ENCODE data around the gene TMEM256. TPM values are rescaled to one million over a fixed set of nuclear protein-coding genes. Genes with fewer than 3 reads are reported as not detected.

TMEM256 gene
- total RNA-seq, 1 donor from 2014 or later = 67.7 TPM

DNA sequence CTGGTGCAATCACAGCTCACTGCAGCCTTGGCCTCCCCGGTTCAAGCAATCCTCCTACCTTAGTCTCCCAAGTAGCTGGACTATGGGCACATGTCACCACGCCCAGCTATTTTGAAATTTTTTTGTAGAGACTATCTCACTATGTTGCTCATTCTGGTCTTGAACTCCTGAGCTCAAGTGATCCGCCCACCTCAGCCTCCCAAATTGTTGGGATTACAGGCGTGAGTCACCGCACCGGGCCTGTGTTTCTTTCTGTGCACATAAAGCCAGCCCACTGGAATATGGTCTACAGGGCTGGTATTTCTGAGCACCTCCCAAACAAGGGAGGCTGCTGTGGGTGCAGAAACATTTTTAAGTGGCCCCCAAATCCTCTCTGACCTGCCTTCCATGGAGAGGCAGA lies 40.6 kb downstream of the TMEM256 start:
- H3K27me3 Mint-ChIP-seq (ENCODE audit: low read depth) = peaks cover 4% of the 10 kb centered on the region
- DNase-seq (ENCODE audit: low spot score) = no peak
- H3K27ac Mint-ChIP-seq = no peak overlapping the region
- H3K4me3 Mint-ChIP-seq (ENCODE audit: low read depth) = no peak overlapping the region
- H3K4me1 Mint-ChIP-seq (ENCODE audit: low read depth) = peaks cover 1% of the 10 kb centered on the region
- H3K36me3 Mint-ChIP-seq (ENCODE audit: low read depth) = no peaks in the 10 kb centered on the region
- no peaks in the 10 kb centered on the region for H3K9me3 Mint-ChIP-seq
- intact Hi-C loops (cut with micrococcal nuclease) = no loop called here

- H3K27ac Mint-ChIP-seq = no peak overlapping the region
- no peaks in the 10 kb centered on the region for H3K9me3 Mint-ChIP-seq
- intact Hi-C loops (cut with micrococcal nuclease) = no loop called here
- H3K4me1 Mint-ChIP-seq (ENCODE audit: low read depth) = peaks cover 1% of the 10 kb centered on the region
- no peaks in the 10 kb centered on the region for H3K36me3 Mint-ChIP-seq (ENCODE audit: low read depth)
- DNase-seq (ENCODE audit: low spot score) = no peak
- peaks cover 2% of the 10 kb centered on the region for H3K27me3 Mint-ChIP-seq (ENCODE audit: low read depth)
- no peak overlapping the region for H3K4me3 Mint-ChIP-seq (ENCODE audit: low read depth)
These were observed 42.0 kb downstream of the TMEM256 start for GRCh38 chr17:7361906-7362305.

GRCh38 chr17:7357381-7357780 lies 46.5 kb downstream of the TMEM256 start:
- H3K4me1 Mint-ChIP-seq (ENCODE audit: low read depth) = peaks cover 19% of the 10 kb centered on the region
- no peaks in the 10 kb centered on the region for H3K27me3 Mint-ChIP-seq (ENCODE audit: low read depth)
- intact Hi-C loops (cut with micrococcal nuclease) = no loop called here

GRCh38 chr17:7356756-7357155 lies 47.1 kb downstream of the TMEM256 start:
- Mint-ChIP-seq H3K36me3 (ENCODE audit: low read depth) (peaks cover 10% of the 10 kb centered on the region), H3K27me3 (ENCODE audit: low read depth) (no peaks in the 10 kb centered on the region), H3K4me3 (ENCODE audit: low read depth) (no peak overlapping the region), H3K27ac (no peak overlapping the region), H3K4me1 (ENCODE audit: low read depth) (peaks cover 20% of the 10 kb centered on the region), H3K9me3 (no peaks in the 10 kb centered on the region)
- intact Hi-C loops (cut with micrococcal nuclease) = loop anchor here (1.0 kb wide), 2 partner anchors 81 to 205 kb away; partner anchors contain the start of gene SENP3
- DNase-seq (ENCODE audit: low spot score) = no peak

More at GRCh38 chr17:7357381-7357780, 46.5 kb downstream of the TMEM256 start:
- no peak overlapping the region for H3K27ac Mint-ChIP-seq
- no peak overlapping the region for H3K4me3 Mint-ChIP-seq (ENCODE audit: low read depth)
- no peaks in the 10 kb centered on the region for H3K9me3 Mint-ChIP-seq
- peaks cover 8% of the 10 kb centered on the region for H3K36me3 Mint-ChIP-seq (ENCODE audit: low read depth)
- no peak for DNase-seq (ENCODE audit: low spot score)

DNA sequence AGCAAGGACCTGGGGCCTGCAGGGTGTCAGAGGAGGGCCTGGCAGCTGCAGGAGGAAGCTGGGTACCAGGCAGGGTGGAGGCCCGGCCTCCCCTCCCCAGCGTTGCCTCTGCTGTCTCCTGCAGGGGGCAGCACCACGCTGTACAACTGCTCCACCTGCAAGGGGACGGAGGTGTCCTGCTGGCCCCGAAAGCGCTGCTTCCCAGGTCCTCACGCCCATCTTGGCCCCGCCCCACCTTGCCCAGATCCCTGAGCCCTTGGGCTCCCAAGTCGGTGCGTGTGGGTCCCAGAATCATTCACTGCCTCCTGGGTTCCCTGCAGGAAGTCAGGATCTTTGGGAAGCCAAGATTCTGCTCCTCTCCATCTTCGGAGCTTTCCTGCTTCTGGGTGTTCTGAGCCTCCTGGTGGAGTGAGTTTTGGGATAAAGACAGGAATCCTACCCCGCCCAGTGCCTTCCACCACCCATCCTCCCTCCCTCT lies 47.8 kb downstream of the TMEM256 start:
- H3K4me1 Mint-ChIP-seq (ENCODE audit: low read depth) = peaks cover 21% of the 10 kb centered on the region
- H3K9me3 Mint-ChIP-seq = no peaks in the 10 kb centered on the region
- DNase-seq (ENCODE audit: low spot score) = peak; percentile 79
- peaks cover 14% of the 10 kb centered on the region for H3K36me3 Mint-ChIP-seq (ENCODE audit: low read depth)
- H3K27ac Mint-ChIP-seq = no peak overlapping the region
- no peak overlapping the region for H3K4me3 Mint-ChIP-seq (ENCODE audit: low read depth)
- intact Hi-C loops (cut with micrococcal nuclease) = loop anchor here (1.0 kb wide), 2 partner anchors 81 to 205 kb away; partner anchors contain the start of gene SENP3
- no peaks in the 10 kb centered on the region for H3K27me3 Mint-ChIP-seq (ENCODE audit: low read depth)

- no peak for DNase-seq (ENCODE audit: low spot score)
- intact Hi-C loops (cut with micrococcal nuclease) = no loop called here
- no peak overlapping the region for H3K4me3 Mint-ChIP-seq (ENCODE audit: low read depth)
These were observed 48.3 kb downstream of the TMEM256 start for GRCh38 chr17:7355573-7355972.

GRCh38 chr17:7355053-7355452 lies 48.8 kb downstream of the TMEM256 start, which contains the start of gene TMEM95:
TMEM95 (plus strand) TSS chr17:7355156; CDS start chr17:7355205, 49 bp downstream.
- DNase-seq (ENCODE audit: low spot score) = no peak
- no peaks in the 10 kb centered on the region for H3K27me3 Mint-ChIP-seq (ENCODE audit: low read depth)
- H3K4me3 Mint-ChIP-seq (ENCODE audit: low read depth) = peak within 1 kb of the TSS; percentile 33
- no peaks in the 10 kb centered on the region for H3K9me3 Mint-ChIP-seq
- H3K27ac Mint-ChIP-seq = peak within 1 kb of the TSS; percentile 64
- peaks cover 22% of the 10 kb centered on the region for H3K36me3 Mint-ChIP-seq (ENCODE audit: low read depth)
- peaks cover 21% of the 10 kb centered on the region for H3K4me1 Mint-ChIP-seq (ENCODE audit: low read depth)
- intact Hi-C loops (cut with micrococcal nuclease) = no loop called here

More at GRCh38 chr17:7355573-7355972, 48.3 kb downstream of the TMEM256 start:
- peaks cover 18% of the 10 kb centered on the region for H3K36me3 Mint-ChIP-seq (ENCODE audit: low read depth)
- H3K27ac Mint-ChIP-seq = no peak overlapping the region
- H3K4me1 Mint-ChIP-seq (ENCODE audit: low read depth) = peaks cover 21% of the 10 kb centered on the region
- H3K27me3 Mint-ChIP-seq (ENCODE audit: low read depth) = no peaks in the 10 kb centered on the region
- H3K9me3 Mint-ChIP-seq = no peaks in the 10 kb centered on the region

- DNase-seq (ENCODE audit: low spot score) = no peak
- Mint-ChIP-seq H3K27ac (peak overlapping the region; percentile 64), H3K9me3 (no peaks in the 10 kb centered on the region), H3K4me1 (ENCODE audit: low read depth) (peaks cover 26% of the 10 kb centered on the region), H3K36me3 (ENCODE audit: low read depth) (peaks cover 28% of the 10 kb centered on the region), H3K27me3 (ENCODE audit: low read depth) (no peaks in the 10 kb centered on the region), H3K4me3 (ENCODE audit: low read depth) (peak overlapping the region; percentile 33)
- intact Hi-C loops (cut with micrococcal nuclease) = loop anchor here (5.0 kb wide), 3 partner anchors 38 to 333 kb away; partner anchors contain the start of genes PLSCR3, TP53 and WRAP53
These were observed 49.5 kb downstream of the TMEM256 start for GRCh38 chr17:7354262-7354843.

Other genes starting within 250 kb of the TMEM256 start
- gene ASGR1, start 224.7 kb downstream of the TMEM256 start, total RNA-seq = 1.7 and 1.8 TPM in 2 replicates
- gene DLG4, start 184.3 kb downstream of the TMEM256 start, total RNA-seq = 10.5 and 10.6 TPM in 2 replicates
- gene ACADVL, start 184.2 kb downstream of the TMEM256 start, total RNA-seq = 492 and 503 TPM in 2 replicates
- gene DVL2, start 169.6 kb downstream of the TMEM256 start, total RNA-seq = 69.7 and 73.1 TPM in 2 replicates
- 43.4 and 47.8 TPM in 2 replicates for gene PHF23, start 164.6 kb downstream of the TMEM256 start, total RNA-seq
- 145 and 147 TPM in 2 replicates for gene GABARAP, start 161.6 kb downstream of the TMEM256 start, total RNA-seq
- 170 and 181 TPM in 2 replicates for gene CTDNEP1, start 152.4 kb downstream of the TMEM256 start, total RNA-seq
- gene ELP5, start 151.9 kb downstream of the TMEM256 start, total RNA-seq = 64.8 and 65.3 TPM in 2 replicates
- gene CLDN7, start 141.6 kb downstream of the TMEM256 start, total RNA-seq = 0.21 and 0.41 TPM in 2 replicates
- 0.14 and 0.25 TPM in 2 replicates for gene SLC2A4, start 122.4 kb downstream of the TMEM256 start, total RNA-seq
- gene YBX2, start 109.5 kb downstream of the TMEM256 start, total RNA-seq = 0.43 and 0.51 TPM in 2 replicates
- 1,189 and 1,199 TPM in 2 replicates for gene EIF5A, start 96.5 kb downstream of the TMEM256 start, total RNA-seq
- gene GPS2, start 88.7 kb downstream of the TMEM256 start, total RNA-seq = 57.6 and 64.9 TPM in 2 replicates
- 45.7 and 47.7 TPM in 2 replicates for gene NEURL4, start 74.8 kb downstream of the TMEM256 start, total RNA-seq
- 361 and 382 TPM in 2 replicates for gene ACAP1, start 67.6 kb downstream of the TMEM256 start, total RNA-seq
- gene KCTD11, start 51.9 kb downstream of the TMEM256 start, total RNA-seq = 8.0 and 8.5 TPM in 2 replicates
- 0.25 TPM in 1 of 2 replicates, not detected in the other for gene TMEM95, start 48.9 kb downstream of the TMEM256 start, total RNA-seq
- gene TNK1, start 23.0 kb downstream of the TMEM256 start, total RNA-seq = 4.0 and 5.2 TPM in 2 replicates
- gene PLSCR3, start 9.6 kb downstream of the TMEM256 start, total RNA-seq = 75.4 and 76.2 TPM in 2 replicates
- 3.9 and 4.2 TPM in 2 replicates for gene NLGN2, start 3.7 kb upstream of the TMEM256 start, total RNA-seq
- gene SPEM1, start 16.2 kb upstream of the TMEM256 start, total RNA-seq = not detected in 2 replicates
- not detected in 2 replicates for gene SPEM2, start 21.5 kb upstream of the TMEM256 start, total RNA-seq
- not detected in 2 replicates for gene SPEM3, start 24.8 kb upstream of the TMEM256 start, total RNA-seq
- 13.4 and 14.8 TPM in 2 replicates for gene TMEM102, start 31.3 kb upstream of the TMEM256 start, total RNA-seq
- gene FGF11, start 35.4 kb upstream of the TMEM256 start, total RNA-seq = 4.8 and 6.1 TPM in 2 replicates
- 6.6 and 6.9 TPM in 2 replicates for gene CHRNB1, start 41.0 kb upstream of the TMEM256 start, total RNA-seq
- gene ZBTB4, start 75.5 kb upstream of the TMEM256 start, total RNA-seq = 20.2 and 20.3 TPM in 2 replicates
- not detected in 2 replicates for gene SLC35G6, start 77.3 kb upstream of the TMEM256 start, total RNA-seq
- 247 and 261 TPM in 2 replicates for gene POLR2A, start 80.3 kb upstream of the TMEM256 start, total RNA-seq
- gene TNFSF12, start 145.0 kb upstream of the TMEM256 start, total RNA-seq = 31.8 and 36.0 TPM in 2 replicates
- gene TNFSF13, start 154.7 kb upstream of the TMEM256 start, total RNA-seq = 2.9 and 3.5 TPM in 2 replicates
- 64.9 and 69.6 TPM in 2 replicates for gene SENP3, start 157.8 kb upstream of the TMEM256 start, total RNA-seq
- 9.6 and 10.1 TPM in 2 replicates for gene CD68, start 175.5 kb upstream of the TMEM256 start, total RNA-seq
- 98.6 and 106 TPM in 2 replicates for gene MPDU1, start 179.8 kb upstream of the TMEM256 start, total RNA-seq
- gene SOX15, start 186.0 kb upstream of the TMEM256 start, total RNA-seq = 0.21 and 0.60 TPM in 2 replicates
- gene FXR2, start 210.8 kb upstream of the TMEM256 start, total RNA-seq = 59.0 and 63.1 TPM in 2 replicates
- gene SAT2, start 223.7 kb upstream of the TMEM256 start, total RNA-seq = 25.4 and 27.9 TPM in 2 replicates
- 0.46 TPM in 1 of 2 replicates, not detected in the other for gene SHBG, start 226.0 kb upstream of the TMEM256 start, total RNA-seq
- gene ATP1B2, start 246.8 kb upstream of the TMEM256 start, total RNA-seq = 0.32 and 0.37 TPM in 2 replicates

All from activated T-helper 2 cell treated with anti-CD3 and anti-CD28 coated beads, Interferon-gamma antibody, Interleukin-2, Interleukin-4, amounts not matched to agents 10 μg/mL and 5 μg/mL and 100 μg/mL, durations not matched to agents 14 hours and 24 hours and 36 hours (primary cell).